Stimulated activated CD8-positive, alpha-beta memory T cell treated with anti-CD3 and anti-CD28 coated beads, Interleukin-7, amount 100 ng/mL, for 4 hours (primary cell): ENCODE data around the gene SNX27.
"Not testable (repeated sequence)": the region's sequence is repeated elsewhere in the genome, so short reads cannot be mapped to it uniquely, and the experiment has no call there.

ENCODE experiments used
- DNase-seq, 2 donors: peaks; one replicate each; pipeline ENCODE4 v3.0.0-alpha.2; 2020; ENCODE audit warnings: low read depth in 2 of 2

Gene SNX27

GRCh38 chr1:151720974-151721787 lies 109.3 kb downstream of the SNX27 start, which contains the start of gene RIIAD1:
RIIAD1 (plus strand) TSS chr1:151721522; CDS start chr1:151721537, 15 bp downstream.
- peak in 1 of 2 donors; percentile 23 for DNase-seq

- DNase-seq: no peak
These were observed 110.1 kb downstream of the SNX27 start for GRCh38 chr1:151721788-151722510.

- no peak for DNase-seq
These were observed 112.0 kb downstream of the SNX27 start for GRCh38 chr1:151723726-151724370.

DNA sequence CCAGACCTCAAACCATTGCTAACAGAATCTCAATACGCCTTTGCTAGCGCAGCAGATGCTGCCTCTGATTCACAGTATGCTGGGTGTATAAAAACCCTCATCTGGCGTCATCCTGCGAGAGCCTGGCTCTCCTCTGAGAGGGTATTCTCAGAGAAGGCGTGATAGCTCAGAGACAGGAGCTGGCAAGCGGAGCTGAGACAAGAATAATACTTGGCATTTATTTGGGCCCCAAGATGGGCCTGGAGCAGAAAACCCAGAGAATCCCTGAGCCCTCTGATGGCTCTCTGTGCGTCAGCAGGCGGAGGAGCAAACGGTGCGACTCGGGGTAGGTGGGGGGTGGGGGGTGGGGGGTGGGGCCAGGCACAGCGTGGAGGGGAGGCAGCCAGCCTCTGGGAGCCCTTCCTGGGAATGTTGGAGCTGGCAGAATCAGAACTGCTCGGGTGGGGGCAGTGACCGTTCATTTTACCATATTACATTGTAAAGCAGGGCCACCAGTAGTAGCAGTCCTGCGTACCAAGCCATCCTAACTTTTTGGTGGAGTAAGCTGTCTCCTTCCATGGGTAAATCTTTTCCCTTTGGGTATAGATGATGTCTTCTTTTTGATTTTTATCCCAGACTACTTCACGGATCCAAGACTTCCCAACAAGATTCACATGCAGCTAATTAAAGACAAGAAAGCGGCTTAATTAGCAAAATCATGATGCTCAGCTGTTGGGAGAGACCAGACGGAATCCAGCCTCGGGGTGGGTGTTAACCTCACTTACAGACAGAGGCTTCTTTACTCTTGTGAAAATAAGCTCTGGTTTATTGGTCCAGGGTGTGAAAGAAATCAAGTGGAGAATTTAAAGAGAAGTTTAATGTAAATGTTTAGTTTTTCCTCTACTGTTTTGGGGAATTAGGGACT lies 116.6 kb downstream of the SNX27 start:
- DNase-seq: no peak

DNA sequence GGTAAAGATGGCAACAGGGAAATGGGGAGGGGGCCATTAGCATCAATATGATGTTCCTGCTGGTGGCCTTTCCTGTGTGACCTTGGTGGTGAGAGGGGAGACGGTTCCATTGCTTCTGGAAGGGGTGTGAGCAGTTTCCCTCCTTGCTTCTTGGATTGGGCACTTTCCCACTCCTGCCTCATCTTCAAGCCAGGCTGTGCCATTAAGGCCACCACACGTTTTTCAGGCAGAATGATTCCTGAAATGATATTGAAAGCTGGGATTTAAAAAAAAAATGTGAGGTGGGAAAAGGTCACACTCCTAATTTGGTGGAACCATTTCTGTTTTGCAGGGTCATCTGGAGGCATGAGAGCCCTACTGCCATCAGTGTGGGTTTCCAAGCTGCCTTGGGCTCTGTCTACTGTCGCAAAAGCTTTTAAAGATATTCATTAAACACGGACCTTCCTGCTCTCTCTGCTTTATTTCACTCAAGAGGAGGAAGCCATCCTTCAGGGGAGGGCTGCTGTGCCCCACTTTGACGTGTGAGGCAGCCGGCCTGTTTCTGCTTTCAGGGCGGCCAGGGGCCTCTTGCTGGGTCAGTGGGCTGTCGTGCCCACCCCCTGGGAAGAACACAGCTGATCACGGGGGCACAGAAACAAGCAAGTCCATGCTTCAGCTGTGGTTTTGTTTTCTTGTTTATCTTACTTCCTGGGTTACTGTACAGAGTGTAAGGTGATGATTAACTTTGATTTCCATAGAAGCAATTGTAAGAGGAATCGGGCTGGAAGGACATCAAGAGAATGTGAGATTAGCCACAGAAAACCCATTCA lies 117.5 kb downstream of the SNX27 start:
- DNase-seq: no peak

DNA sequence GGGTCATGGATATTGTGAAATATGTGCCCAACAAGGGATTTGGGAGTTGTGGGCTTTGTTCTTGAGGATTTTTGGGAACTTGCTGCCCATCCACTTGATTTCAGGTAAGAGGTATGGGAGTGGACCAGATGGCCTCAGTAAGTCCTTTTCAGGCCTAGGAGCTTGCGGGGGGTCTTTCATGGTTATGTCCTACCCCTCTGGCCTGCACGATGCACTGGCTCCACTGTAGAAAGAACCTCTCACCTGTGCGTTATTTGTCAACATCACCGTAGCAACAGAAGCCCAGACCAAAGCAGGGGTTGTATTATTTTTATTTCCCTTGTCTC lies 118.1 kb downstream of the SNX27 start:
- DNase-seq: no peak

- no peak for DNase-seq
These were observed 121.3 kb downstream of the SNX27 start for GRCh38 chr1:151733126-151733525.

DNA sequence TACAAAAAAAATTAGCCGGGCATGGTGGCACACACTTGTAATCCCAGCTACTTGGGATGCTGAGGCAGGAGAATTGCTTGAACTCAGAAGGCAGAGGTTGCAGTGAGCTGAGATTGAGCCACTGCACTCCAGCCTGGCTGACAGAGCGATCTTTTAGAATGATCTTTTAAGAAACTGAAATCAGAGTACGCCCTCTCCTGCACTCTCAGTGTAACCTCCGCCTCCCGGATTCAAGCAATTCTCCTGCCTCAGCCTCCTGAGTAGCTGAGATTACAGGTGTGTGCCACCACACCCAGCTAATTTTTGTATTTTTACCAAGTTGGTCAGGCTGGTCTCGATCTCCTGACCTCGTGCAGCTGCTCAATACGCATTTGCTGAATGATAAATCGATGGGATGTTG lies 122.1 kb downstream of the SNX27 start:
- not testable (repeated sequence) for DNase-seq

DNA sequence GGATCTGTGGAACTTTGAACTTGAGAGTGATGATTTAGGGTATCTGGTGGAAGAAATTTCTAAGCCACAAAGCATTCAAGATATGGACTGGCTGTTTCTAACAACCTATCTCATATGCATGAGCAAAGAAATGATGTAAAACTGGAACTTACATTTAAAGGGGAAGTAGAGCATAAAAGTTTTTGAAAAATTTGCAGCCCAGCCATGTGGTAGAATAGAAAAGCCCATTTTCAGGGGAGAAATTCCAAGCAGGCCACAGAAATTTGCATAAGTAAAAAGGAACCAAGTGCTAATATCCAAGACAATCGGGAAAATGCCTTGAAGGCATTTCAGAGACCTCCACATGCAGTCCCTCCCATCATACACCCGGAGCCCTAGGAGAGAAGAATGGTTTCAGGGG lies 125.2 kb downstream of the SNX27 start:
- DNase-seq: no peak

DNA sequence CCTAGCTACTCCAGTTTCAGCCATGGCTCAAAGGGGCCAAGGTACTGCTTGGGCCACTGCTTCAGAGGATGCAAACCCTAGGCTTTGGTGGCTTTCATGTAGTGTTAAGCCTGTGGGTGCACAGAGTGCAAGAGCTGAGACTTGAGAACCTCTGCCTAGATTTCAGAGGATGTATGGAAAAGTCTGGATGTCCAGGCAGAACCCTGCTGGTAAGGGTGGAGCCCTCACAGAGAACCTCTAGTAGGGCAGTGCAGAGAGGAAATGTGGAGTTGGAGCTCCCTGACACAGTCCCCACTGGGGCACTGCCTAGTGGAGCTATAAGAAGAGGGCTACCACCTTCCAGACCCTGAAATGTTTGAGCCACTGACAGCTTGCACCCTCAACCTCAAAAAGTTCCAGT lies 125.6 kb downstream of the SNX27 start:
- no peak for DNase-seq

DNA sequence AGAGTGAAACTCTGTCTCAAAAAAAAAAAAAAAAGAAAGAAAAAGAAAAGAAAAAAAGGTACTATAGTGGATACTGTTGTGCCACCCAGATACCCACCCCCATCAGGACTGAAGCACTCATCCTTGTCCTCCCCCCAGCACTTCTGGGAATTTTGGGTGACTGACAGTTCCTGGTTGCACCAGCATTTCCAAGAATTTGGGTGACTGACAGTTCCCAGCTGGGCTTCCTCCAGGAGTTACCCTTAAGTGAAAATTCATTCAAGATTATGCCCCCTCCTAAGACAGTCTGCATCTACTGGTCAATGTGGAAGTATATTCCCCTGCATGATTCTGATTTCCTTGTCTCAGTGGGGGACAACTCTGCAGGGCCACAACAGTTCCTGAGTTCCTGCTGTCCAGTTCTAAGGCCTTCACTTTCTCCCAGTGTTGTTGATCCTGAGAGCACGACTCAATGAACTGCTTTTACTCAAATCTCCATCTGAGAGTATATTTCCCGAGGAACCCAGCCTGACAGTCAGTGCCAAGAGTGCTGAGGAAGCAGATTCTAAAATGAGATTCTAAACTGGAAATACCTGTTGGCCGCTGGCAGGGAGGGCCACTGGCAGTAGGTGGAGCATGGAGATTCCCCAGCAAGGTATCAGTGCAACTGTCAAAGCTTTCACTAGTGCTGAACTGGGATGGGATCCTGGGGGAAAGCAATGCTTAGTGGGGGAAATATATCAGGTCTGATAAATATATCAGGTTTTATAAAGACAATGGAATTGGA lies 127.9 kb downstream of the SNX27 start:
- peak in 1 of 2 donors; percentile 6 for DNase-seq

DNA sequence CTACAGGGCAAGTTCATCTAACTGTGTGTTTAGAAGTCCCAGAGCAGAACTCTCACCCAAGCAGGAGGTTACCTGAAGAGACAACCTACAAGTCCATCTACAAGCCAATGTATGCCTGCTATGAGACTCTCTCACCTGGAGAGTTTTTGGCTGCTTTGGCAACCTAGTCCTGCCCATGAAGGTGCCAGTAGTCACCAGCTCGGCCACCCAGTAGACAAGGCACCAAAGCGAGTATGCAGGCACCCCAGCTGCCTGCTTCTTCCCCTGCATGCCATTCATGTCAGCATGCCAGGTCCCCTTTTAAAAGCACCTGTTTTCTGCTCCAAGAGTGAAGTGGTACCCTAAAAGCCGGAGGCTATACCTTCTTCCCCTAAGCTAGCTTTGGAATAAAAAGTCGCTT lies 129.7 kb downstream of the SNX27 start:
- DNase-seq: no peak
